GM12874 (cell line): ENCODE measurements around the gene PLK5.

Source experiments
- TF ChIP-seq, protein P1 (sequence below): IDR thresholded peaks from 2 replicates; pipeline ENCODE4 v1.5.1; 2011; ENCODE audit warnings: low read depth, mild to moderate bottlenecking, control low read depth, low read length, moderate library complexity; ENCODE audit not compliant: insufficient read depth

Gene PLK5

DNA sequence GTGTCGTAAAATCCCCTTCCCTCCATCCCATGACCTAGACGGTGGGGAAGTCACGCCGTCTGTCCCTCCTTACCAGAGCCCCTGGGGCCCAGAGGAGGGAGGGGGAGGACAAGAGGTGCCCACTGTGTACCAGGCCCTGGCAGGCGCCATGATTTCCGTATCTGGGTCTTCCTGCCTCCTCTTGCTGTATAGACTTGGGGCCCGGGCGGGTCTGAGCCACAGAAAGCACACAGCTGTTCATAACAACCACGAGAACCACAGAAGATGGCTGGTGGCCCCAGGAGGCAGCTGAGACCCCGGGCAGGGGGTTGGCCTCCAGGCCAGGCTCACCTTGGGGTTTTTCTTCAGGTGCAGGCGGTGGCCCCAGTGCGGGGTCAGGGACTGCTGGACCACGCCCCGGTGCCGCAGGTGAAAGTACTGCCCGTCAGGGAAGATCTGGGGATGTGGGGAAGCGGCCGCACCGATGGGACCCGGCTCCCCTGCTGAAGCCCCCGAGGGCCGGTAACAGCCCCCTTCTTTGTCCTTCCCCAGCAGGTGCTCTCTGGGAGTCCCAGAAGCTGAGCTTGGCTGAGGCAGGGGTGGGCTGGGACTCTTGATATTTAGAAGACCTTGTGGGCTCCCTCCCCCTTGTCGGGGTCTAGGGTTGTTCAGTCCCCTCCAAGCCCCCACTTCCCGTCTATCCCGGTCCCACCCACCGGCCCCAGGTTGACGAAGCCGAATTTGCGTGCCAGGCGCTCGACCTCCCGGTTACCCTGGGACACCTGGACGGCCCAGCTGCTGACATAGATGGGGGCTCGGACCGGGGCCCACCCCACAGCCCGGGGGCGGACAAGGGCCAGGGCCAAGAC is 34.2 kb upstream of the PLK5 start:
- TF ChIP-seq, protein P1, sequence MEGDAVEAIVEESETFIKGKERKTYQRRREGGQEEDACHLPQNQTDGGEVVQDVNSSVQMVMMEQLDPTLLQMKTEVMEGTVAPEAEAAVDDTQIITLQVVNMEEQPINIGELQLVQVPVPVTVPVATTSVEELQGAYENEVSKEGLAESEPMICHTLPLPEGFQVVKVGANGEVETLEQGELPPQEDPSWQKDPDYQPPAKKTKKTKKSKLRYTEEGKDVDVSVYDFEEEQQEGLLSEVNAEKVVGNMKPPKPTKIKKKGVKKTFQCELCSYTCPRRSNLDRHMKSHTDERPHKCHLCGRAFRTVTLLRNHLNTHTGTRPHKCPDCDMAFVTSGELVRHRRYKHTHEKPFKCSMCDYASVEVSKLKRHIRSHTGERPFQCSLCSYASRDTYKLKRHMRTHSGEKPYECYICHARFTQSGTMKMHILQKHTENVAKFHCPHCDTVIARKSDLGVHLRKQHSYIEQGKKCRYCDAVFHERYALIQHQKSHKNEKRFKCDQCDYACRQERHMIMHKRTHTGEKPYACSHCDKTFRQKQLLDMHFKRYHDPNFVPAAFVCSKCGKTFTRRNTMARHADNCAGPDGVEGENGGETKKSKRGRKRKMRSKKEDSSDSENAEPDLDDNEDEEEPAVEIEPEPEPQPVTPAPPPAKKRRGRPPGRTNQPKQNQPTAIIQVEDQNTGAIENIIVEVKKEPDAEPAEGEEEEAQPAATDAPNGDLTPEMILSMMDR: no peak

DNA sequence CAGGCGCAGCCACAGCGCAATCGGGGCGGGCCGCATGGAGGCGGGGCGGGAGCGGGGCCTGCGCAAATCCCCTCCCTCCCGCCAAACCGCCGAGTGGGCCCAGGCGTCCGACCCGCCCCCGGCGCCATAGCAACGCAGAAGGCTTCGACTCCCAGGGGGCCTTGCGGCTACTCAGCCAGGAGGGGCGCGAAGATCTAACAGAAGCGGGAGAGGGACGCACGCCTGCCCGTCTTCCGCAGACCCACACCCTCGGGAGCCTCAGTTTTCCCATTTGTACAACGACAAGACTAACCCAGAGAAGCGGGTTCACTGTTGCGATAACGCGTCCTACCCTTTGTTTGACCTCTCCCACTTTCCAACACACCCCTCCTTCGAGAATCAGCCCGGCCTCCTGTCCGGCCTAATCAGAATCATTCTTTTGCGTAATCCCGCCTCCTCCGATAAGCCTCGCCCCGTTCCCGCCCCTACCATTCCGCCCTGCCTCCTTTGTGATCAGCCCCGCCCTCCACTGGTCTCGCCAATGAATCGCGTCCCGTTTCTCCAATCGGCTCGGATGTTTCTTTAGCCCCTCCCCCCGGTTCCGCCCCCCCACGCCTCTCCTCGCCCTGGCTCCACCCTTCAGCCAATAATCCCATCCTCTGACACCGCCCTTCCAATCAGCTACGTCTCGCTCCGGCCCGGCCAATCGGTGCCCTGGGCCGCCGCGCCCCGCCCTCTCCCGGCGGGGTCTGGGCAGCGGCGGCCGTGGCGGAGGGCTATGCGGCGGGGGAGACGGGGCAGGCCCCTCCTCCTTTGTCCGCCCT is 33.4 kb upstream of the PLK5 start, which contains the start of gene PCSK4:
Gene PCSK4 (minus strand): TSS at position 40 of the 803 bp plus-strand sequence. CDS start 4 bp downstream, at position 36.
- TF ChIP-seq, protein P1: no peak

DNA sequence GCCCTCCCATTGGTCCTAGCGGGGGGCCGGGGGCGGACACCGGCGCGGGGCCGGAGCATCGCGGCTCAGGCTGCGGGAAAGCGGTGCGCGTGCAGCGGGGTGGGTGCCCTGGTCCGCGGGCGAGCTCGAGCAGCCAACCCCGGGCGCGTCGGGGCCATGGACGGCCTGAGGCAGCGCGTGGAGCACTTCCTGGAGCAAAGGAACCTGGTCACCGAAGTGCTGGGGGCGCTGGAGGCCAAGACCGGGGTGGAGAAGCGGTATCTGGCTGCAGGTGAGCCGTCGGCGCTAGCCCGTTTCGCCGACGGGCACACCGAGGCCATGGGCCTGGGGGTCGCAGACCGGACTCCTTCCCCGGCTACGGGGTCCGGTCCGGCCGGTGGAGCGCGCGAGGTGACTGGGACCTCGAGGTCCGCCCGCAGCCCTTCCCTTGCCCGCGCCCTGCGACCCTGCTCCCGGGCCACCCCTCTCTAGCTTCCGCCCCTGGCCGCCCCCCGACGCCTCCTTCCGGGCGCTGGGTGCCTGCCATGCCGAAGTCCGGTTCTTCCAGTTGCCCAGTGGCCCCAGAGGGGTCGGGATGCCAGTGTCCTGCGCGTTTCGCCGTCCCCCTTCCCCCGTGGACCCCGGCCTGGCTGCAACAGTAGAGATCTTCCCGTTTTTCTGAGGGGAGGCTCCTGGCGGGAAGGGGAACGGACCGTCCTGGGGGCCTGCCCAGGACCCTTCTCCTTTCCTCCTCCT is 32.6 kb upstream of the PLK5 start, which contains the start of gene REEP6:
Gene REEP6 (plus strand): TSS at position 68 of the 735 bp plus-strand sequence. CDS start 89 bp downstream, at position 157.
- TF ChIP-seq, protein P1: no peak

DNA sequence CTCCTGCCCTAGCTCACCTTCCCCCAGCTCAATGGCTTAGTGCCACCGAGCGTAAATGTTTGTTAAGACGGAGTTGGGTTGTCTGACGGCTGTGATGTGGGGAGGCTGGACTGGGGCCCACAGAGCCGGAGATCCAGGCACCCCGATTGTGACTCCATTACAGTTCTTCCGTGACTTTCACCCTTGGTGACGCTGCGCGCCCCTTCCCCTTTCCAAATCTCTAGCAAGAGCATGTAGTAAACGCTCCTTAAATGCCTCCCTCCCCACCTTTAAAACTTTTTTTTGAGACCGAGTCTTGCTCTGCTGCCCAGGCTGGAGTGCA is 32.1 kb upstream of the PLK5 start:
- TF ChIP-seq, protein P1: no peak

DNA sequence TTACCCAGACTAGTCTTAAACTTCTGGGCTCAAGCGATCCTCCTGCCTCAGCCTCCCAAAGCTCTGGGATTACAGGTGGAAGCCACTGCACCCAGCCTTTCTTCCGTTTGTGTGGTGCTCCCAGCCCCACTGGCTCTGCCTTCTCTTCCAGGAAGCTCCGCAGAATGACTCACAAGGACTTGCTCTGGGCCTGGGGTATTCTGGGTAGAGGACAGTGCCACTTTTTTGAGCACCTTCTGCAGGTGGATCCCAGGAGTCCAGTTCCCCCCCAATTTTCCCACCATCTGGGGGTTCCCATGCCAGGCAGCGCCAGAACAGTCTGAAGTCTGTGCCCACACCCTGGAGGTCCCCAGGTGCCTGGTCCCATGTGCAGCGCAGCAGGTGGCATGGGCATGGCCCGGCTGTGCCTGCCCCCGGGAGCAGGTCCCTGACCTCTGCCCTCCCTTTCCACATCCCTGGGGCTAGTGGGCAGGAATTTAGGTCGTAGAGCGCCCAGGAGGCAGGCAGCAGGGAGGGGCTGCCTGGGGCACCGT is 31.3 kb upstream of the PLK5 start:
- TF ChIP-seq, protein P1: no peak

DNA sequence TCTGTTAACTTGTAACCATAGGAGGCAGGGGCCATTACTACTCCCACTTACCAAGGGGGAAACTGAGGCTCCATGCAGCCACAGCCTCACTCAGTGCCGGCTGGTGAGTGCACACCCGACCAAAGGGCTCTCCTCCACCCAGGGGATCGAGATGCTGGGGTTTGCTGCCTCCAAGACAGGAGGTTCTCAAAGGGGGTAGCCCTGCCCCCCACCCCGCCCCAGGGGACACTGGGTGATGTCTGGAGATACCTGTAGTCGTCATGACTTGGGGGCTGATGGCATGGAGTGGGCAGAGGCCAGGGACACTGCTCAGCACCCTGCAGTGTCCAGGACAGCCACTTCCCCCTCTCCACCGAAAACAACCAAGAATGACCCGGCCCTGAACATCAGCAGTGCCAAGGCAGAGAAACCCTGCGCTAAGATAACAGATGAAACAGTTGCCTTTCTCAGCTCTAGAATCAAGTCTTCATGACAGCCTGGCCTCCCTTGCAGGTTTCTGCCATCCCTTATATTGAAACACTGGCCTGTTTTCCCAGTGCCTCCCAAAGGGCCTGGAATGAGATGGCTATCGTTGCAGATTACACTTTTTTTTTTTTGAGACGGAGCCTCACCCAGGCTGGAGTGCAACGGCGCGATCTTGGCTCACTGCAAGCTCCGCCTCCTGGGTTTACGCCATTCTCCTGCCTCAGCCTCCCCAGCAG is 29.6 kb upstream of the PLK5 start:
- TF ChIP-seq, protein P1: no peak
